Endothelial cell of umbilical vein (primary cell): ENCODE measurements around the gene MEI4. TPM values are rescaled to one million over a fixed set of nuclear protein-coding genes. Genes with fewer than 3 reads are reported as not detected.

Experiments used
- BruUV-seq: library from RNA; stranded (reverse); fragments of 400-500 nt; replicated peaks from 2 replicates; lab custom pipeline; 2021; lab: Mats Ljungman, UMichigan
- CTCF ChIA-PET: fragments of 300-600, 350-600 bp; sonication (Branson Sonifier 250); formaldehyde crosslinking; loops from one replicate; lab custom pipeline; 2021; ENCODE audit warnings: antibody characterized with exemption, inconsistent platforms; lab: Charles Lee
- POLR2A ChIA-PET: fragments of 300-600, 350-600 bp; sonication (Branson Sonifier 250); formaldehyde crosslinking; loops from one replicate; lab custom pipeline; 2021; ENCODE audit warnings: antibody characterized with exemption, inconsistent platforms; lab: Charles Lee
- DNase-seq: peaks from one replicate; pipeline ENCODE4 v3.0.0-alpha.2; 2011; ENCODE audit warnings: low read depth, low spot score
- FAIRE-seq: peaks from 2 replicates; lab custom pipeline; 2011; peaks lifted over from hg19 to GRCh38; lab: Jason Lieb, UNC
- H2AFZ ChIP-seq: 2 replicates; pipeline ENCODE4 v1.6.0; 2012; ENCODE audit warnings: low read depth, low read length, control low read depth, inconsistent platforms
- H3K27ac ChIP-seq: 2 replicates; pipeline ENCODE4 v1.5.1; 2011; ENCODE audit warnings: low read depth, mild to moderate bottlenecking, control low read depth, low read length, moderate library complexity; ENCODE audit not compliant: insufficient read depth
- H3K27me3 ChIP-seq, 2 experiments: 2 replicates each; pipeline versions ENCODE4 v1.6.0 to v1.6.1; 2011; ENCODE audit warnings: low read length in 2 of 2, mixed read lengths in 1 of 2; ENCODE audit not compliant: control insufficient read depth in 2 of 2, insufficient read depth in 2 of 2
- H3K36me3 ChIP-seq, 2 experiments: 2 replicates in 1 of 2; 3 replicates in 1 of 2; pipeline ENCODE4 v1.5.1; 2011; ENCODE audit warnings: low read length in 2 of 2, mild to moderate bottlenecking in 1 of 2, moderate library complexity in 1 of 2; ENCODE audit not compliant: control insufficient read depth in 2 of 2, insufficient read depth in 2 of 2; ENCODE audit errors: extremely low read depth in 1 of 2
- H3K4me1 ChIP-seq: 3 replicates; pipeline ENCODE4 v1.5.1; 2011; ENCODE audit warnings: mild to moderate bottlenecking, low read length; ENCODE audit not compliant: control insufficient read depth, insufficient read depth; ENCODE audit errors: extremely low read depth
- H3K4me2 ChIP-seq: 2 replicates; pipeline ENCODE4 v1.6.1; 2011; ENCODE audit warnings: low read length, control low read depth, mixed read lengths; ENCODE audit not compliant: insufficient read depth
- H3K4me3 ChIP-seq, 3 experiments: fragments of 200-600 bp in 1 of 3; sonication (generic), shearing (Covaris generic) in 1 of 3; replicated peaks in 1 of 3; 2 replicates each; pipeline ENCODE4 v1.5.1; 2011 to 2016; ENCODE audit warnings: control low read depth in 3 of 3, low read length in 3 of 3, mild to moderate bottlenecking in 2 of 3, inconsistent platforms in 1 of 3, low read depth in 1 of 3, moderate library complexity in 1 of 3; ENCODE audit not compliant: insufficient read depth in 1 of 3
- H3K79me2 ChIP-seq: 2 replicates; pipeline ENCODE4 v1.6.0; 2012; ENCODE audit warnings: low read length, inconsistent platforms; ENCODE audit not compliant: control insufficient read depth, insufficient read depth
- H3K9ac ChIP-seq: replicated peaks from 2 replicates; pipeline ENCODE3; 2011; ENCODE audit warnings: low read length, control low read depth; ENCODE audit not compliant: insufficient read depth; ENCODE audit errors: extremely low read depth
- H3K9me1 ChIP-seq: replicated peaks from 3 replicates; pipeline ENCODE4 v1.6.0; 2011; ENCODE audit warnings: mild to moderate bottlenecking, low read length; ENCODE audit not compliant: control insufficient read depth, insufficient read depth; ENCODE audit errors: extremely low read depth
- H3K9me3 ChIP-seq: replicated peaks from 2 replicates; pipeline ENCODE4 v1.5.1; 2012; ENCODE audit warnings: low read length, inconsistent platforms; ENCODE audit not compliant: control insufficient read depth, insufficient read depth
- H4K20me1 ChIP-seq: replicated peaks from 2 replicates; pipeline ENCODE3; 2011; ENCODE audit warnings: mild to moderate bottlenecking, low read length; ENCODE audit not compliant: control insufficient read depth, insufficient read depth; ENCODE audit errors: extremely low read depth
- EZH2 ChIP-seq: IDR thresholded peaks from 2 replicates; pipeline ENCODE4 v1.6.1; 2012; ENCODE audit warnings: borderline replicate concordance, low read depth, mild to moderate bottlenecking, moderate library complexity, low read length, inconsistent platforms; ENCODE audit not compliant: severe bottlenecking
- FOS ChIP-seq: IDR thresholded peaks from 2 replicates; pipeline ENCODE4 v1.6.1; 2011; ENCODE audit warnings: mild to moderate bottlenecking, low read length, moderate library complexity, borderline replicate concordance; ENCODE audit not compliant: insufficient read depth
- GATA2 ChIP-seq: IDR thresholded peaks from 2 replicates; pipeline ENCODE4 v1.7.0; 2011; ENCODE audit warnings: low read depth, mild to moderate bottlenecking, moderate library complexity, mixed read lengths, low read length; ENCODE audit not compliant: insufficient read length, insufficient read depth
- JUN ChIP-seq: IDR thresholded peaks from 2 replicates; pipeline ENCODE4 v1.6.1; 2011; ENCODE audit warnings: borderline replicate concordance, low read depth; ENCODE audit not compliant: insufficient read length, insufficient read depth
- MYC ChIP-seq: IDR thresholded peaks from one replicate; pipeline ENCODE4 v1.6.1; 2011; ENCODE audit warnings: mild to moderate bottlenecking, low read depth, low read length
- POLR2A ChIP-seq: IDR thresholded peaks from 2 replicates; pipeline ENCODE4 v1.6.1; 2012; ENCODE audit warnings: low read depth, mild to moderate bottlenecking, control low read depth, low read length
- POLR2AphosphoS5 ChIP-seq: IDR thresholded peaks from 2 replicates; pipeline ENCODE4 v1.6.1; 2012; ENCODE audit warnings: low read depth, mild to moderate bottlenecking, control low read depth, low read length, moderate library complexity; ENCODE audit not compliant: insufficient read depth
- dilution Hi-C: fragments of 300-500 bp; cut with MboI; formaldehyde crosslinking; loops from one replicate; pipeline ENCODE4 v1.15.0; 2019; ENCODE audit warnings: low sequenced_read_pairs; ENCODE audit not compliant: extremely low pct_ligation_motif_present
- intact Hi-C: fragments of 100-400 bp; cut with micrococcal nuclease; formaldehyde crosslinking; loops from one replicate; pipeline ENCODE4 v1.10.0; 2022
- polyA plus RNA-seq, 4 experiments: library from polyadenylated mRNA; depleted of rRNA in 3 of 4; stranded (reverse) in 3 of 4; unstranded in 1 of 4; fragments of >200 nt; gene quantifications; 2 replicates each; pipeline versions ENCODE4 v1.2.1 to v1.2.3, GENCODE V29; 2011 to 2012; ENCODE audit warnings: missing spikeins in 1 of 4
- total RNA-seq: library from RNA; stranded (reverse); gene quantifications from 2 replicates; pipeline ENCODE4 v1.2.3, GENCODE V29; 2021
- TF ChIP-seq, protein P1 (sequence below), 2 donors: IDR thresholded peaks; 1 replicate in 1 of 2; 2 replicates in 1 of 2; pipeline ENCODE4 v1.5.1; 2011; ENCODE audit warnings: low read length in 2 of 2, mild to moderate bottlenecking in 2 of 2, moderate library complexity in 2 of 2, control low read depth in 1 of 2, inconsistent platforms in 1 of 2, low read depth in 1 of 2; ENCODE audit not compliant: insufficient read depth in 1 of 2; ENCODE audit errors: extremely low read depth in 1 of 2
- TF ChIP-seq, protein P2 (sequence below): IDR thresholded peaks from 2 replicates; pipeline ENCODE4 v1.6.1; 2011; ENCODE audit not compliant: insufficient read depth, insufficient read length

Gene MEI4
- total and polyA plus RNA-seq, 2 donors (not counting 3 experiments of a cell fraction or from before 2014, with no cell fraction given), result not detected

DNA sequence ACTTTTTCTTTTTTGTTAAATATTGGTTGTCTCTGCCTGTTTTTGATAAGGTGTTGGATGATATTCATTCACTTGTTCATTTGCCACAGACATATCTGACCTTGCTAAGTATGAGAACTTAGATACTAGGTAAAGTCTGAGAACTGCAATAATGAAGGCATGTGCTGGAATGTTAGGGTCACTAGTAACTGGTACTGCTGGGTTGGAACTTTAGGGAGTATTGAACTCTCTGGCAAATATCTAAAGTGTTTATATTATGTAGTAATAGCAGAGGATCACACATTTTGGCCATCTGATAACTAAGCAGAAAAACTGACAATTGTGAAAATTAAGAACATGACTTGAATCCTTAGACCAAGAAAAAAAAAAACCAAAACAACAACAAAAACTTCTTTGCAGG is 162.7 kb downstream of the MEI4 start:
- Histone ChIP-seq H3K9ac (no peak overlapping the region), H3K27me3 (no peaks in the 10 kb centered on the region), H3K79me2 (no peaks in the 10 kb centered on the region), H3K4me2 (no peak overlapping the region), H4K20me1 (no peaks in the 10 kb centered on the region), H3K4me1 (no peaks in the 10 kb centered on the region), H2AFZ (no peak overlapping the region), H3K9me1 (no peaks in the 10 kb centered on the region), H3K4me3 (no peak overlapping the region), H3K27ac (no peak overlapping the region), H3K36me3 (no peaks in the 10 kb centered on the region), H3K9me3 (no peaks in the 10 kb centered on the region)
- no peak for FAIRE-seq
- CTCF ChIA-PET, result no interaction called here
- POLR2A ChIA-PET, result no interaction called here
- dilution Hi-C loops, result no loop called here
- TF ChIP-seq POLR2A (no peak), JUN (no peak), GATA2 (no peak), MYC (no peak), POLR2AphosphoS5 (no peak), FOS (no peak), EZH2 (no peak)
- TF ChIP-seq, protein P1, sequence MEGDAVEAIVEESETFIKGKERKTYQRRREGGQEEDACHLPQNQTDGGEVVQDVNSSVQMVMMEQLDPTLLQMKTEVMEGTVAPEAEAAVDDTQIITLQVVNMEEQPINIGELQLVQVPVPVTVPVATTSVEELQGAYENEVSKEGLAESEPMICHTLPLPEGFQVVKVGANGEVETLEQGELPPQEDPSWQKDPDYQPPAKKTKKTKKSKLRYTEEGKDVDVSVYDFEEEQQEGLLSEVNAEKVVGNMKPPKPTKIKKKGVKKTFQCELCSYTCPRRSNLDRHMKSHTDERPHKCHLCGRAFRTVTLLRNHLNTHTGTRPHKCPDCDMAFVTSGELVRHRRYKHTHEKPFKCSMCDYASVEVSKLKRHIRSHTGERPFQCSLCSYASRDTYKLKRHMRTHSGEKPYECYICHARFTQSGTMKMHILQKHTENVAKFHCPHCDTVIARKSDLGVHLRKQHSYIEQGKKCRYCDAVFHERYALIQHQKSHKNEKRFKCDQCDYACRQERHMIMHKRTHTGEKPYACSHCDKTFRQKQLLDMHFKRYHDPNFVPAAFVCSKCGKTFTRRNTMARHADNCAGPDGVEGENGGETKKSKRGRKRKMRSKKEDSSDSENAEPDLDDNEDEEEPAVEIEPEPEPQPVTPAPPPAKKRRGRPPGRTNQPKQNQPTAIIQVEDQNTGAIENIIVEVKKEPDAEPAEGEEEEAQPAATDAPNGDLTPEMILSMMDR (IDR thresholded peaks at IDR 0.05; ENCODE audit: extremely low read depth in 1 of 2, insufficient read depth in 1 of 2, low read depth in 1 of 2, low read length in 2 of 2), result no peak
- TF ChIP-seq, protein P2, sequence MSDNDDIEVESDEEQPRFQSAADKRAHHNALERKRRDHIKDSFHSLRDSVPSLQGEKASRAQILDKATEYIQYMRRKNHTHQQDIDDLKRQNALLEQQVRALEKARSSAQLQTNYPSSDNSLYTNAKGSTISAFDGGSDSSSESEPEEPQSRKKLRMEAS, result no peak
- no TSS peak for BruUV-seq
- no peak for DNase-seq
- intact Hi-C loops, result no loop called here
